Adipocyte (in vitro differentiated cells): ENCODE results near the gene LRRN2.

Source experiments
- DNase-seq: peaks from one replicate; pipeline ENCODE4 v3.0.0-alpha.2; 2015; ENCODE audit warnings: low read depth
- H3K27me3 ChIP-seq: replicated peaks from 2 replicates; pipeline ENCODE4 v1.7.0; 2013; ENCODE audit warnings: mild to moderate bottlenecking, low read length, moderate library complexity; ENCODE audit not compliant: control insufficient read depth, insufficient read depth
- H3K36me3 ChIP-seq: 2 replicates; pipeline ENCODE4 v1.7.0; 2013; ENCODE audit warnings: low read length, mild to moderate bottlenecking, moderate library complexity; ENCODE audit not compliant: control insufficient read depth, insufficient read depth, severe bottlenecking
- H3K4me1 ChIP-seq: 2 replicates; pipeline ENCODE4 v1.7.0; 2013; ENCODE audit warnings: mild to moderate bottlenecking, low read length, moderate library complexity; ENCODE audit not compliant: control insufficient read depth, insufficient read depth
- H3K4me3 ChIP-seq: 2 replicates; pipeline ENCODE4 v1.7.0; 2013; ENCODE audit warnings: mild to moderate bottlenecking, low read length, moderate library complexity
- H3K9ac ChIP-seq: 2 replicates; pipeline ENCODE4 v1.7.0; 2013; ENCODE audit warnings: mild to moderate bottlenecking, low read length, moderate library complexity
- H3K9me3 ChIP-seq: 2 replicates; pipeline ENCODE4 v1.7.0; 2013; ENCODE audit warnings: mild to moderate bottlenecking, low read length, moderate library complexity; ENCODE audit not compliant: control insufficient read depth

The LRRN2 gene

DNA sequence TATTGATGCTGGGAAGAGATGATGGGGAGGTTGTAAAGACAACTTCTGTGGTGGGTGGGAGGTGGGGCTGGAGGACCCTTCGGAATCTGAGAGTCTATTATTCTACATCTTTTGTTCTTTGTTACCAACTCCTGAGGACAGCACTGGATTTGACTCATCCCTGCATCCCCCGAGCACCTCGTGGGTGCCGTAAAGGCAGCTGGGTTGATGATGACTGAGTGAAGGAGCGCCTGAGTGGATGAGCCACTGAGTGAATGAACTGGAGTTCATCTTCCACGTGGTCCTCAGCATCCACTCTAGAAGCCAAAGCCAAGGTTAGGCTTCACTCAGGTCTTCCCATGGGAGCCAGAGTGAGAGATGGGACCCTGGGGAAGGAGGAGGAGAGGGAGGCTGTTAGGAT is 77.6 kb downstream of the LRRN2 start:
- H3K4me3 ChIP-seq = no peak overlapping the region
- no peak for DNase-seq
- no peaks in the 10 kb centered on the region for H3K4me1 ChIP-seq
- H3K9ac ChIP-seq = no peak overlapping the region
- H3K36me3 ChIP-seq = no peaks in the 10 kb centered on the region
- peaks cover 52% of the 10 kb centered on the region for H3K27me3 ChIP-seq
- H3K9me3 ChIP-seq = no peaks in the 10 kb centered on the region

DNA sequence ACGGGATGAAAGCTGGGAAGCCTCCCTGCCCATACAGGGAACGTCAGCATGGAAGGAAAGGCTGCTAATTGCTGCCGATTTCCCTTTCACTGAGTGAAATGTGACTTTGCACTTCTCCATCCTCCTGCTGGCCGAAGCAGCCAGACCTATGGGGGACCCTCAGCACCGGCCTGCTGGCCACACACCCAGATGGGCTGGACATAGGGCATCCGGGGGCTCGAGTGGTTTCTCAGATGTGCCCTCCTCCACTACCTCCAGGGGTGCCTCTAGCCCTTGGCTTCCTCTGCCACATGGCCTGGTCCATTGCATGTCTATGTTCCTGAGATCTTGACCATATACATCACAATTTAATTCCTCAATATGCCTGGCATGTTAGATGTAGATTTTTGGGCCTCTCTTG is 79.7 kb downstream of the LRRN2 start:
- Histone ChIP-seq H3K4me1 (no peaks in the 10 kb centered on the region), H3K36me3 (no peaks in the 10 kb centered on the region), H3K27me3 (peaks cover 62% of the 10 kb centered on the region), H3K9ac (no peak overlapping the region), H3K9me3 (no peaks in the 10 kb centered on the region), H3K4me3 (no peak overlapping the region)
- no peak for DNase-seq

GRCh38 chr1:204602871-204603542 is 82.5 kb downstream of the LRRN2 start:
- DNase-seq = no peak
- Histone ChIP-seq H3K9me3 (no peaks in the 10 kb centered on the region), H3K4me1 (peaks cover 4% of the 10 kb centered on the region), H3K4me3 (no peak overlapping the region), H3K27me3 (peaks cover 41% of the 10 kb centered on the region), H3K9ac (no peak overlapping the region), H3K36me3 (no peaks in the 10 kb centered on the region)

DNA sequence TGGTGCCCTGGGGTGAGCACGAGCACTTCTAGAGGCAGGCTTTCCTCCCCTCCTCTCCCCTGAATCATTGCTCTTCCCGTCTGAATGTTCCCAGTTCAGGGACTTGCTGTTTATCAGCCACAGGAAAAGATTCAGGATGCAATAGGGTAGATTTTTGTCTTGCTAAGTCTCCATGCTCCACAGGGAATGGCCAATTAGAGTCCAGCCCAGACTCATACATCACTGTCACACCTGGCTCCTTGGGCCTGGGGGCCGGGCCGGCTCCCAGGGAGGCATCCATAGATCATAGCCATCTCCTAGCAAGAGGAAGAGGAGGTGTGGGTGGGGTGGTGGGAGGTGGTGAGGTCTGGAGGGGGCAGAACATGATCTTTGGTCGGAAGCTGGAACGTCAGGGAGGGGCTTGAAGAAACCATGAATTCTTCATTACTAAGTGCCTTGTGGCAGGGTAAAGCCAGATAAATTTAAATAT is 83.4 kb downstream of the LRRN2 start:
- Histone ChIP-seq H3K9me3 (no peaks in the 10 kb centered on the region), H3K4me1 (peaks cover 4% of the 10 kb centered on the region), H3K4me3 (no peak overlapping the region), H3K9ac (no peak overlapping the region), H3K27me3 (peaks cover 36% of the 10 kb centered on the region), H3K36me3 (no peaks in the 10 kb centered on the region)
- no peak for DNase-seq

GRCh38 chr1:204600968-204601367 is 84.6 kb downstream of the LRRN2 start:
- Histone ChIP-seq H3K36me3 (no peaks in the 10 kb centered on the region), H3K4me3 (no peak overlapping the region), H3K4me1 (peaks cover 4% of the 10 kb centered on the region), H3K9ac (no peak overlapping the region), H3K9me3 (no peaks in the 10 kb centered on the region), H3K27me3 (peaks cover 36% of the 10 kb centered on the region)
- DNase-seq = no peak

DNA sequence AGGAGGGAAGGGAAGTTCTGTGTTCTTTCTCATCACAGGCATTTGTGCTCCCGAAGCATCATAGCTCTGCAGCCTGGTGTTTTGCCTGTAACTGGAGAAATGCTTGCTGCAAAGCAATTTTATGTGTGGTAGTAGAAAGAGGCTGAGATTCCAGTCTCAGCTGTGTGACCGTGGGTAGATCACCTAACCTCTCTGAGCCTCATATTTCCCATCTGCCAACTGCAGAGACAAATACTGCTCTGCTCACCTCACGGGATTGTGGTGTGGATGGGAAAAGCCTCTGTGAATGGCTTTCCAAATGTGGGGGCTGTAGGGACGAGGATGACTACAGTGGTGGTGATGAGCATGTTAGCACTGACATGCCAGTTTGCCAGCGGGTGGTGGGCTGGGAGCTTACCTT is 85.3 kb downstream of the LRRN2 start:
- peaks cover 36% of the 10 kb centered on the region for H3K27me3 ChIP-seq
- no peaks in the 10 kb centered on the region for H3K36me3 ChIP-seq
- no peak for DNase-seq

DNA sequence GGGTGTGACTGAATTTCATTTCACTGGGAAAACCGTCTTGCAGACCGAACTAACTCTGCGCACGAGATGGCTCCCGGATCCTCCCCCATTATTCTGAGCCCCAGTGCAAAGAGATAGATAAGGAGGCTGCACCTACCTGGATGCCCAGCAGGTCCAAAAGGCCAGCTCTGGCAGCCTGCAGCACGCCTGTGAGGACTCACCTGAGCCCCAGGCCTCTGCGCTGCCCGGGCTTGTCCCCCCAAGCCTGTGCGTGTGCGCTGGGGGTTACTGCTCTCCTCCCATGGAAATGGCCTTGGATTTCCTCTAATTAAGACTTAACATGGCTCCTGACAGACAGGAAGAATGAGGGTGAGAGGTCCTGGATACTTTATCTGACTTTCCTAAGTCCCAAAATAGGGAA is 85.9 kb downstream of the LRRN2 start:
- peaks cover 36% of the 10 kb centered on the region for H3K27me3 ChIP-seq
- no peak overlapping the region for H3K9ac ChIP-seq
- H3K4me3 ChIP-seq = no peak overlapping the region
- H3K9me3 ChIP-seq = no peaks in the 10 kb centered on the region
- DNase-seq = no peak
- H3K4me1 ChIP-seq = peaks cover 4% of the 10 kb centered on the region
- H3K36me3 ChIP-seq = no peaks in the 10 kb centered on the region

More for the DNA sequence above, 85.3 kb downstream of the LRRN2 start:
- no peaks in the 10 kb centered on the region for H3K9me3 ChIP-seq
- no peak overlapping the region for H3K9ac ChIP-seq
- peaks cover 4% of the 10 kb centered on the region for H3K4me1 ChIP-seq
- no peak overlapping the region for H3K4me3 ChIP-seq

GRCh38 chr1:204599098-204599497 is 86.4 kb downstream of the LRRN2 start:
- no peaks in the 10 kb centered on the region for H3K36me3 ChIP-seq
- no peak overlapping the region for H3K9ac ChIP-seq
- no peaks in the 10 kb centered on the region for H3K9me3 ChIP-seq
- H3K4me3 ChIP-seq = no peak overlapping the region
- peaks cover 35% of the 10 kb centered on the region for H3K27me3 ChIP-seq
- no peak for DNase-seq
- H3K4me1 ChIP-seq = peaks cover 4% of the 10 kb centered on the region

DNA sequence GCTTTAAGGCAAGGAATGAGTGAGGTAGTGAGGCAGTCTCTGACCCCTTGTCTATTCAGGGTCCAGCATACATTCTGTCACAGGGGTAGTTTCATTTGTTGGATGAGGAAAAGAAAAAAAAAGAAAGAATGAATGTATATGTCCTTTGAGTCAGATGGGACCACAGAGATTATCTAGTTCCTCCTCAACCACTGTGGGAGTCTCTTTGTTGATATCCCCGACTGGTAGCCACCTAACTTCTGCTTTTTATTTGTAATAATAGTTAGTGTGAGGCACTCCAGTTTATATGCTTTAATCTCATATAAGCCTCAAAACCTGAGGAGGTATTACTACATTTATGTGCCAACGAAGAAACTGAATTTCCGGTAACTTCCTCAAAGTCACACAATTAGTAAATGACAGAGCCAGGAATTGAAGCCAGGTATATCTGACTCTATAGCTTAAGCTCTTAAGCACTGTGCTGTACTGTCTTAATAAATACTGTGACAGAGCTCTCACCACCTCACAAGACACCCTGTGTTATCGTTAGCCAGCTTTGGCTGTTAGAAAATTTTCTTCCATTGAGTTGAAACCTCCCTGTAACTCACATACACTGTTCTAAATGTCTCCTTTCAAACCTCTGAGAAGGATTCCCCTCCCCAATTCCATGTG is 87.1 kb downstream of the LRRN2 start:
- Histone ChIP-seq H3K4me1 (peaks cover 4% of the 10 kb centered on the region), H3K36me3 (no peaks in the 10 kb centered on the region), H3K9ac (no peak overlapping the region), H3K27me3 (peaks cover 30% of the 10 kb centered on the region), H3K9me3 (no peaks in the 10 kb centered on the region), H3K4me3 (no peak overlapping the region)
- DNase-seq = no peak

- no peak for DNase-seq
- no peak overlapping the region for H3K4me3 ChIP-seq
- H3K27me3 ChIP-seq = no peaks in the 10 kb centered on the region
- peaks cover 16% of the 10 kb centered on the region for H3K4me1 ChIP-seq
- no peaks in the 10 kb centered on the region for H3K9me3 ChIP-seq
- no peak overlapping the region for H3K9ac ChIP-seq
- no peaks in the 10 kb centered on the region for H3K36me3 ChIP-seq
These were observed 93.1 kb downstream of the LRRN2 start for GRCh38 chr1:204592246-204592948.

DNA sequence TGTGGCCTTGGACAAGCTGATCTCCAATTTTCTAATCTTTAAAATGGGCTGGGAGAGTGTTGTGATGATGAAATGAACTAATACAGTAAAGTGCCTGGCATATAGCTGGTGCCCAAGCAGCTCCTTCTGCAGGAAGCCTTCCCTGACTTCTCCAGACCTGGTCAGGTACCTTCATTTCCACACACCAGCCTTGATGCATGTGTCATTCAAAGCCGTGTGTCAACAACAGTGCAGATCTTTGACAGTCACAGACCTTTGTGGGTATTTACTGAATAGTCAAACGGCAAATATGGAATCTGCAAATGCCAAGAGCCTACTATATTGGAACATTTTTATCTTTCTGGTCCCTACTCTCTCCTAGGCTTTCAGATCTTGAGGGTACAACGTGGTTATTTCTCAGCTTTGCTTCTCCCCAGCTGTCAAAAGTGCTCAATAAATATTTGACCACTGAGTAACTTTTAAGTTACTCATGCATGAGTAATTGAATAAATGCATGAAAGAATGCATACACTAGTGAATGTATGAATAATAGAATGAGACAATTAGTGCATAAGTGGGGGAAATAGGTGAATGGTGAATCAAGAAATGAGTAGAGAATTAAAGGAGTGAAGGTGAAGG is 94.0 kb downstream of the LRRN2 start:
- Histone ChIP-seq H3K4me1 (peaks cover 16% of the 10 kb centered on the region), H3K9ac (no peak overlapping the region), H3K9me3 (no peaks in the 10 kb centered on the region), H3K36me3 (no peaks in the 10 kb centered on the region), H3K27me3 (no peaks in the 10 kb centered on the region), H3K4me3 (no peak overlapping the region)
- peak; percentile 42 for DNase-seq
